Left ventricle myocardium inferior (tissue), 1 donor: ENCODE results near the gene ADAM19. TPM values are rescaled to one million over a fixed set of nuclear protein-coding genes. Genes with fewer than 3 reads are reported as not detected.

Experiments
- DNase-seq: peaks from one replicate; pipeline ENCODE4 v3.0.0-alpha.2; 2020
- H3K27ac ChIP-seq: fragments of 200-600 bp; replicated peaks from 2 replicates; pipeline ENCODE4 v1.8.0; 2021
- H3K27me3 ChIP-seq: fragments of 200-600 bp; 2 replicates; pipeline ENCODE4 v1.8.0; 2021; ENCODE audit warnings: low read depth
- H3K36me3 ChIP-seq: fragments of 200-600 bp; 2 replicates; pipeline ENCODE4 v1.8.0; 2021
- H3K4me1 ChIP-seq: fragments of 200-600 bp; 2 replicates; pipeline ENCODE4 v1.8.0; 2021
- H3K4me3 ChIP-seq: fragments of 200-600 bp; 2 replicates; pipeline ENCODE4 v1.8.0; 2021; ENCODE audit warnings: mild to moderate bottlenecking, moderate library complexity
- H3K9me3 ChIP-seq: fragments of 200-600 bp; replicated peaks from 2 replicates; pipeline ENCODE4 v1.8.0; 2021
- intact Hi-C: fragments of 100-400 bp; cut with micrococcal nuclease; formaldehyde crosslinking; loops from one replicate; pipeline ENCODE4 v1.11.0; 2022
- total RNA-seq: library from RNA; stranded (reverse); fragmentation: NEBNext Ultra II Directional; extraction: Animal tissue kit (Norgen Biotek cat#: 25700); gene quantifications from one replicate; pipeline ENCODE4 v1.2.1, GENCODE V29; 2021
- TF ChIP-seq, protein P1 (sequence below): fragments of 200-600 bp; IDR thresholded peaks from 2 replicates; pipeline ENCODE4 v1.8.0; 2021; ENCODE audit warnings: antibody characterized with exemption, mild to moderate bottlenecking, borderline replicate concordance
- donor health status: DM: no; HTN: yes; CAD: no; lungs with severe emphysema.

The ADAM19 gene
- total RNA-seq, 1 donor from 2014 or later: 17.7 TPM

DNA sequence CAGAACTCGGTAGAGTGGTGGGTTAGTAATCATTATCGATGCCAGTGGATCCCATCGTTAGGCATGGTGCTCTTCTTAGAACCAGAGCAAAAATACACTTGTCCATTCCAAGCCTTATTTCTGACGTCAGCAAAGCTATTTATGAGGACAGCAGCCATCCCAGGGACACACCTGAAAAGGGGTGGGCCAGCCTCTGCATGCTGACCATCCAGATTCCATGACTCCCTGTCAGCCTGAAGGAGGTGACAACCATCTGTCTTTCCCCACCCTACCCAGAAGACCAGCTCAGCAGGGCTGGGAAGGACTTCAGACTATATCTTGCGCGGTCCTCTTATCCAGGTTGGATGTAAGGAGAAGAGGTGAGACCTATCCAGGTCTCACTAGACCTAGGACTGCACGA lies 121.3 kb downstream of the ADAM19 start:
- H3K9me3 ChIP-seq: no peaks in the 10 kb centered on the region
- H3K27me3 ChIP-seq: no peaks in the 10 kb centered on the region
- no peak for DNase-seq
- intact Hi-C loops: no loop called here
- H3K27ac ChIP-seq: no peak overlapping the region
- no peak overlapping the region for H3K4me3 ChIP-seq
- TF ChIP-seq, protein P1, sequence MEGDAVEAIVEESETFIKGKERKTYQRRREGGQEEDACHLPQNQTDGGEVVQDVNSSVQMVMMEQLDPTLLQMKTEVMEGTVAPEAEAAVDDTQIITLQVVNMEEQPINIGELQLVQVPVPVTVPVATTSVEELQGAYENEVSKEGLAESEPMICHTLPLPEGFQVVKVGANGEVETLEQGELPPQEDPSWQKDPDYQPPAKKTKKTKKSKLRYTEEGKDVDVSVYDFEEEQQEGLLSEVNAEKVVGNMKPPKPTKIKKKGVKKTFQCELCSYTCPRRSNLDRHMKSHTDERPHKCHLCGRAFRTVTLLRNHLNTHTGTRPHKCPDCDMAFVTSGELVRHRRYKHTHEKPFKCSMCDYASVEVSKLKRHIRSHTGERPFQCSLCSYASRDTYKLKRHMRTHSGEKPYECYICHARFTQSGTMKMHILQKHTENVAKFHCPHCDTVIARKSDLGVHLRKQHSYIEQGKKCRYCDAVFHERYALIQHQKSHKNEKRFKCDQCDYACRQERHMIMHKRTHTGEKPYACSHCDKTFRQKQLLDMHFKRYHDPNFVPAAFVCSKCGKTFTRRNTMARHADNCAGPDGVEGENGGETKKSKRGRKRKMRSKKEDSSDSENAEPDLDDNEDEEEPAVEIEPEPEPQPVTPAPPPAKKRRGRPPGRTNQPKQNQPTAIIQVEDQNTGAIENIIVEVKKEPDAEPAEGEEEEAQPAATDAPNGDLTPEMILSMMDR: no peak
- no peaks in the 10 kb centered on the region for H3K36me3 ChIP-seq
- peaks cover 7% of the 10 kb centered on the region for H3K4me1 ChIP-seq

DNA sequence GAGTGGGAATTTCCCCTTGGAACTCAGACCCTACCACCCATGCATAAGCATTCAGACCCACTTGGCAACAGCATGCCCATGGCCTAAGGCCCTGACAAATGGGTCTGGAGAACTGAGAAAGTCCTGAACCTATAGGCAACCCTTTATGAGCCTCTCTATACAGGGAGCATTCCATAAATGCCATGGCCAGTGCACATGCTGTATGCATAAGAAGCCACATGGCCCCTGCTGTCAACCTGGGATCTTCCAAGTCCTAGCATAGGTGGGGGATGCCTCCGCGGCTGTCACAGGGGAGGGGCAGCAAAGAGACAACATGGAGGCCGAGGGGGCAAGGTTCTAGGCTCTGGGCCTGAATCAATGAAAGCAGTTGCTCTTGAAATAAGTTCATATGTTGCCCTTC lies 123.8 kb downstream of the ADAM19 start:
- TF ChIP-seq, protein P1: no peak
- no peaks in the 10 kb centered on the region for H3K9me3 ChIP-seq
- H3K36me3 ChIP-seq: no peaks in the 10 kb centered on the region
- no peak overlapping the region for H3K27ac ChIP-seq
- no peak overlapping the region for H3K4me3 ChIP-seq
- DNase-seq: no peak
- peaks cover 15% of the 10 kb centered on the region for H3K4me1 ChIP-seq
- H3K27me3 ChIP-seq: no peaks in the 10 kb centered on the region
- intact Hi-C loops: no loop called here

DNA sequence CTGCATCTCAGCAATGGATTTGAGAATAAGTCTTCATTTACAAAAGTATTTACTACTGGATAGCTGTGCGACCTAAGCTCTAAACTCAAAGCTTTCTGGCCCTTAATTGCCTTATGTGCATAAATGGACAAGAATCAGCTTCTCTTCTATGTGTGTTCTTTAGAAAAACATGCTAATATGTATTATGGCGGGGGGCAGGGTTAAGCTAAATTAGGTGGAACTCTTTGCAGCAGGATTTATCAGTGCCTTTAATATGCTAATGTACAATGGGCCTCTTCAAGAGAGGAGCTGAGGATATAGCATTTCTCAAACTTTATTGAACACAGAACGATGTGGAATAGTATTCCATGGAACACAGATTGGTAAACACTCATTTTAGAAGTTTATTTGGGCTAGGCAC lies 125.6 kb downstream of the ADAM19 start:
- Histone ChIP-seq H3K36me3 (no peaks in the 10 kb centered on the region), H3K4me1 (peaks cover 15% of the 10 kb centered on the region), H3K9me3 (no peaks in the 10 kb centered on the region), H3K4me3 (no peak overlapping the region), H3K27me3 (no peaks in the 10 kb centered on the region), H3K27ac (peak overlapping the region; percentile 72)
- DNase-seq: no peak
- intact Hi-C loops: no loop called here
- TF ChIP-seq, protein P1: no peak

DNA sequence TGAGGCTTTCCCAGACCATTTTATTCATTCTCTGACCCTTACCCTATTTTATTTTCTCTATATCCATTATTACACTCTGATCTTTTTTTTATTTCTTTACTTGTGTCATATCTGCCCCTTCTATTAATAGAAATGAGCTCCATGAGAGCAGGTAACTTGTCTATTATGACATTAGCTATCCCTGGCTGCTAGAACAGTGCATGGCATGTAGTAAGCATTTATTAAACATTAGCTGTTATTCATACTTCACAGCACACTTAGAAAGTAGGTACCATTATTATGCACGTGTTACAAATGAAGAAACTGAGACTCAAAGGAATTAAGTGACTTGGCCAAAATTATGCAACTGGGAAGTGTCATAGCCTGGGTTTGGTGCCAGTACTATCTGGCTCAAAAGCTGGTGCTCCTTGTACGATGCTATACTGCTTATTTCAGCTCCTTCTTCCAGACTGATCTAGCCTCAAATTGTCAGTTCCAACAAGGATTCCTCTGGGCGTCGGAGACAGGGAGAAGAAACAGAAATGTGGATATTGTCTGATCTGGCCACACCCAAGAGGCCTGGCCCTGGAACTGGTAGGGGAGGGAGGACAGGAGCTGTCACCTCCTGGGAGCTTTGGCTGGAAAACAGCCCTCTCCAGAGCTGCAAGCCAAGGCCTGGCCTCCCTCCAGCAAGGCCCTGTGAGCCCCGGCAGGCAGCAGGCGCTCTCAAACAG lies 126.4 kb downstream of the ADAM19 start:
- peak; percentile 83 for DNase-seq

DNA sequence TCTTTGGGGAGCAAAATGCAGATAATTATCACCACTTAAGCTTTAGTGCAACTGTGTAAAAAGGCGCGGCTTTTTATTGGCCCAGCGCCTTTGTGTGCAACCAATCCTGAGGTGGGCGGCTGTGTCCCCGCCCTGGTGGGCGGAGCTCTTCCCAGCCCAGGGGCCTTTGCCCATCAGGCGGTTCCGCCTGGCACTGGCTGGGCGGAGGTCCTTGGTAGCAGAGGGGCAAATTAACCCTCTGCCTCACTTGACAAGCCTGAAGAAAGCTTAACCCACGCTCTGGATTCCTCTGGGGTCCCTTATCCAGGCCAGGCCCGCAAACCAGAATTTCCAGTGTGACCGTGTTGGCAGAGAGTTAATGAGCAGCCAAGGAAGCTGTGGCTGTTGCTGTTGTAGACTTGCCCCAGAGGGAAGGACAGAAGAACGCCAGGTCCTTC lies 128.4 kb downstream of the ADAM19 start:
- DNase-seq: no peak
- intact Hi-C loops: no loop called here
- H3K36me3 ChIP-seq: no peaks in the 10 kb centered on the region
- TF ChIP-seq, protein P1: no peak
- no peak overlapping the region for H3K27ac ChIP-seq
- H3K4me3 ChIP-seq: no peak overlapping the region
- H3K27me3 ChIP-seq: no peaks in the 10 kb centered on the region
- no peaks in the 10 kb centered on the region for H3K9me3 ChIP-seq
- H3K4me1 ChIP-seq: peaks cover 15% of the 10 kb centered on the region

More for the DNA sequence above, 126.4 kb downstream of the ADAM19 start:
- TF ChIP-seq, protein P1: peak; percentile 9
- no peaks in the 10 kb centered on the region for H3K36me3 ChIP-seq
- H3K9me3 ChIP-seq: no peaks in the 10 kb centered on the region
- H3K4me1 ChIP-seq: peaks cover 15% of the 10 kb centered on the region
- H3K27me3 ChIP-seq: no peaks in the 10 kb centered on the region
- peak overlapping the region; percentile 72 for H3K27ac ChIP-seq
- intact Hi-C loops: no loop called here
- H3K4me3 ChIP-seq: no peak overlapping the region
